ENCODE measurements around the gene DCDC2C. TPM values are rescaled to one million over a fixed set of nuclear protein-coding genes. Genes with fewer than 3 reads are reported as not detected.

Gene DCDC2C
- total and polyA plus RNA-seq, 2 donors (not counting 3 experiments of a cell fraction or from before 2014, with no cell fraction given): not detected

GRCh38 chr2:3679616-3680393, 23.6 kb upstream of the DCDC2C start:
- no peak overlapping the region for H3K9ac ChIP-seq (replicated peaks; ENCODE audit: extremely low read depth, insufficient read depth, low read length)
- no peak overlapping the region for H2AFZ ChIP-seq (ENCODE audit: low read depth, low read length)
- H3K27ac ChIP-seq (ENCODE audit: insufficient read depth, low read depth, low read length): no peak overlapping the region
- BruUV-seq (replicated peaks): no TSS peak
- H3K4me2 ChIP-seq (ENCODE audit: insufficient read depth, low read length): no peak overlapping the region
- no peak overlapping the region for H3K4me3 ChIP-seq (replicated peaks in 1 of 3; ENCODE audit: insufficient read depth in 1 of 3, low read depth in 1 of 3, low read length in 3 of 3)
- no peak for TF ChIP-seq MYC (IDR thresholded peaks at IDR 0.05; ENCODE audit: low read depth, low read length)
- TF ChIP-seq POLR2A (IDR thresholded peaks at IDR 0.05; ENCODE audit: low read depth, low read length): no peak
- TF ChIP-seq MAX (IDR thresholded peaks at IDR 0.05; ENCODE audit: insufficient read depth, insufficient read length): no peak
- no peaks in the 10 kb centered on the region for H3K36me3 ChIP-seq (ENCODE audit: control insufficient read depth in 2 of 2, extremely low read depth in 1 of 2, insufficient read depth in 2 of 2, low read length in 2 of 2)
- no peaks in the 10 kb centered on the region for H3K9me1 ChIP-seq (replicated peaks; ENCODE audit: control insufficient read depth, extremely low read depth, insufficient read depth, low read length)
- ChIA-PET CTCF (no interaction called here), POLR2A (no interaction called here)
- no peak for FAIRE-seq
- H3K9me3 ChIP-seq (replicated peaks; ENCODE audit: control insufficient read depth, insufficient read depth, low read length): no peaks in the 10 kb centered on the region
- H3K27me3 ChIP-seq (ENCODE audit: control insufficient read depth in 2 of 2, insufficient read depth in 2 of 2, low read length in 2 of 2): no peaks in the 10 kb centered on the region
- H4K20me1 ChIP-seq (replicated peaks; ENCODE audit: control insufficient read depth, extremely low read depth, insufficient read depth, low read length): no peaks in the 10 kb centered on the region
- dilution Hi-C loops (cut with MboI; ENCODE audit: extremely low pct_ligation_motif_present, low sequenced_read_pairs): no loop called here
- no peaks in the 10 kb centered on the region for H3K79me2 ChIP-seq (ENCODE audit: control insufficient read depth, insufficient read depth, low read length)
- intact Hi-C loops (cut with micrococcal nuclease): no loop called here
- H3K4me1 ChIP-seq (ENCODE audit: control insufficient read depth, extremely low read depth, insufficient read depth, low read length): no peaks in the 10 kb centered on the region
- DNase-seq (ENCODE audit: low read depth, low spot score): no peak

- Histone ChIP-seq H3K79me2 (ENCODE audit: control insufficient read depth, insufficient read depth, low read length) (no peaks in the 10 kb centered on the region), H3K36me3 (ENCODE audit: control insufficient read depth in 2 of 2, extremely low read depth in 1 of 2, insufficient read depth in 2 of 2, low read length in 2 of 2) (no peaks in the 10 kb centered on the region), H3K9me3 (replicated peaks; ENCODE audit: control insufficient read depth, insufficient read depth, low read length) (no peaks in the 10 kb centered on the region), H3K4me3 (replicated peaks in 1 of 3; ENCODE audit: insufficient read depth in 1 of 3, low read depth in 1 of 3, low read length in 3 of 3) (no peak overlapping the region), H3K4me2 (ENCODE audit: insufficient read depth, low read length) (no peak overlapping the region), H3K9me1 (replicated peaks; ENCODE audit: control insufficient read depth, extremely low read depth, insufficient read depth, low read length) (no peaks in the 10 kb centered on the region), H3K27me3 (ENCODE audit: control insufficient read depth in 2 of 2, insufficient read depth in 2 of 2, low read length in 2 of 2) (no peaks in the 10 kb centered on the region), H3K27ac (ENCODE audit: insufficient read depth, low read depth, low read length) (no peak overlapping the region), H3K4me1 (ENCODE audit: control insufficient read depth, extremely low read depth, insufficient read depth, low read length) (no peaks in the 10 kb centered on the region), H4K20me1 (replicated peaks; ENCODE audit: control insufficient read depth, extremely low read depth, insufficient read depth, low read length) (no peaks in the 10 kb centered on the region), H3K9ac (replicated peaks; ENCODE audit: extremely low read depth, insufficient read depth, low read length) (no peak overlapping the region), H2AFZ (ENCODE audit: low read depth, low read length) (no peak overlapping the region)
- dilution Hi-C loops (cut with MboI; ENCODE audit: extremely low pct_ligation_motif_present, low sequenced_read_pairs): no loop called here
- intact Hi-C loops (cut with micrococcal nuclease): no loop called here
- TF ChIP-seq POLR2AphosphoS5 (IDR thresholded peaks at IDR 0.05; ENCODE audit: insufficient read depth, low read depth, low read length) (no peak), POLR2A (IDR thresholded peaks at IDR 0.05; ENCODE audit: low read depth, low read length) (no peak), CTCF (IDR thresholded peaks at IDR 0.05; ENCODE audit: extremely low read depth in 1 of 2, insufficient read depth in 1 of 2, low read depth in 1 of 2, low read length in 2 of 2) (no peak), EZH2 (IDR thresholded peaks at IDR 0.05; ENCODE audit: borderline replicate concordance, low read depth, low read length, severe bottlenecking) (no peak), MYC (IDR thresholded peaks at IDR 0.05; ENCODE audit: low read depth, low read length) (no peak), MAX (IDR thresholded peaks at IDR 0.05; ENCODE audit: insufficient read depth, insufficient read length) (no peak), FOS (IDR thresholded peaks at IDR 0.05; ENCODE audit: borderline replicate concordance, insufficient read depth, low read length) (no peak), GATA2 (IDR thresholded peaks at IDR 0.05; ENCODE audit: insufficient read depth, insufficient read length, low read depth, low read length) (no peak), JUN (IDR thresholded peaks at IDR 0.05; ENCODE audit: borderline replicate concordance, insufficient read depth, insufficient read length, low read depth) (no peak)
- DNase-seq (ENCODE audit: low read depth, low spot score) (no peak), FAIRE-seq (no peak)
- no TSS peak for BruUV-seq (replicated peaks)
- ChIA-PET POLR2A (no interaction called here), CTCF (no interaction called here)
Observed at GRCh38 chr2:3680548-3681345, 22.6 kb upstream of the DCDC2C start.
